Left colon (tissue), 2 donors: Measurements from ENCODE around the gene BIRC7. TPM values are rescaled to one million over a fixed set of nuclear protein-coding genes. Genes with fewer than 3 reads are reported as not detected.

Experiments
- ATAC-seq: fragments of 200-7000 bp; cut with Tn5 transposase; one replicate; pipeline ENCODE4 v1.9.1; 2020; ENCODE audit warnings: mild to moderate bottlenecking, moderate library complexity
- DNase-seq, 2 donors: peaks; one replicate each; pipeline ENCODE4 v3.0.0-alpha.2; 2020
- intact Hi-C, 2 donors: fragments of 100-400 bp; cut with DNase I in 1 of 2; cut with micrococcal nuclease in 1 of 2; formaldehyde crosslinking; loops; one replicate each; pipeline versions ENCODE4 v1.11.2 to v1.14.0; 2022; cut with DNase I, micrococcal nuclease
- total RNA-seq, 2 donors: library from RNA; stranded (reverse); fragmentation: NEBNext Ultra II Directional; extraction: Animal tissue kit (Norgen Biotek cat#: 25700); gene quantifications; one replicate each; pipeline ENCODE4 v1.2.1, GENCODE V29; 2021
- donor health status: DM: no; HTN: no; CAD: no.
- donor health status: DM: yes; HTN: yes; CAD: no.

Gene BIRC7
- total RNA-seq, 2 donors from 2014 or later = 0.25 TPM; not detected in 1

- no peak for DNase-seq
- ATAC-seq = no peak
- intact Hi-C loops = no loop called here
Observed at GRCh38 chr20:63202811-63203526, 32.7 kb upstream of the BIRC7 start.

- no peak for DNase-seq
- no peak for ATAC-seq
- intact Hi-C loops = no loop called here
Observed at GRCh38 chr20:63204362-63204761, 31.3 kb upstream of the BIRC7 start.

- DNase-seq (no peak), ATAC-seq (no peak)
- intact Hi-C loops = no loop called here
Observed at GRCh38 chr20:63205896-63206295, 29.8 kb upstream of the BIRC7 start.

GRCh38 chr20:63206878-63207277 lies 28.8 kb upstream of the BIRC7 start:
- ATAC-seq (no peak), DNase-seq (no peak)
- intact Hi-C loops = no loop called here

- ATAC-seq (no peak), DNase-seq (no peak)
- intact Hi-C loops = no loop called here
Observed at GRCh38 chr20:63208346-63208909, 27.3 kb upstream of the BIRC7 start.

GRCh38 chr20:63210011-63210605 lies 25.6 kb upstream of the BIRC7 start:
- no peak for DNase-seq
- intact Hi-C loops = no loop called here
- ATAC-seq = no peak

- ATAC-seq (no peak), DNase-seq (no peak)
- intact Hi-C loops = no loop called here
Observed at GRCh38 chr20:63212393-63212730, 23.3 kb upstream of the BIRC7 start.

- intact Hi-C loops = no loop called here
- DNase-seq (no peak), ATAC-seq (no peak)
Observed at GRCh38 chr20:63212792-63213191, 22.9 kb upstream of the BIRC7 start.

GRCh38 chr20:63214514-63214913 lies 21.2 kb upstream of the BIRC7 start:
- intact Hi-C loops = no loop called here
- no peak for DNase-seq
- no peak for ATAC-seq

- DNase-seq (peak in 1 of 2 donors; percentile 45), ATAC-seq (peak; percentile 15)
- intact Hi-C loops = no loop called here
Observed at GRCh38 chr20:63215101-63216040, 20.3 kb upstream of the BIRC7 start.

- intact Hi-C loops = no loop called here
- peak; percentile 97 for ATAC-seq
- peak; percentile 97 to 98 for DNase-seq
Observed at GRCh38 chr20:63216041-63216848, 19.5 kb upstream of the BIRC7 start, which contains the start of gene YTHDF1. Gene YTHDF1, minus strand, starts transcription at chr20:63216131. Its CDS starts 239 bp downstream, at chr20:63215892.

- DNase-seq = peak in 1 of 2 donors; percentile 24
- ATAC-seq = no peak
- intact Hi-C loops = no loop called here
Observed at GRCh38 chr20:63216849-63217471, 18.7 kb upstream of the BIRC7 start.

GRCh38 chr20:63217706-63218105 lies 18.0 kb upstream of the BIRC7 start:
- intact Hi-C loops = no loop called here
- ATAC-seq (no peak), DNase-seq (no peak)

- ATAC-seq (no peak), DNase-seq (no peak)
- intact Hi-C loops = no loop called here
Observed at GRCh38 chr20:63218701-63219446, 16.8 kb upstream of the BIRC7 start.

- DNase-seq = no peak
- intact Hi-C loops = no loop called here
- no peak for ATAC-seq
Observed at GRCh38 chr20:63219447-63219821, 16.3 kb upstream of the BIRC7 start.

- DNase-seq = no peak
- intact Hi-C loops = no loop called here
- no peak for ATAC-seq
Observed at GRCh38 chr20:63219866-63220521, 15.7 kb upstream of the BIRC7 start.
